Activated CD8-positive, alpha-beta memory T cell treated with anti-CD3 and anti-CD28 coated beads, Interleukin-2, amount 50 U/mL, for 4 hours (primary cell): ENCODE results near the gene ITGA3.
A peak's percentile ranks its signal among the peaks of the same experiment; 100 is the strongest.

Experiments used
- DNase-seq: peaks from one replicate; pipeline ENCODE4 v3.0.0-alpha.2; 2020

The ITGA3 gene

DNA sequence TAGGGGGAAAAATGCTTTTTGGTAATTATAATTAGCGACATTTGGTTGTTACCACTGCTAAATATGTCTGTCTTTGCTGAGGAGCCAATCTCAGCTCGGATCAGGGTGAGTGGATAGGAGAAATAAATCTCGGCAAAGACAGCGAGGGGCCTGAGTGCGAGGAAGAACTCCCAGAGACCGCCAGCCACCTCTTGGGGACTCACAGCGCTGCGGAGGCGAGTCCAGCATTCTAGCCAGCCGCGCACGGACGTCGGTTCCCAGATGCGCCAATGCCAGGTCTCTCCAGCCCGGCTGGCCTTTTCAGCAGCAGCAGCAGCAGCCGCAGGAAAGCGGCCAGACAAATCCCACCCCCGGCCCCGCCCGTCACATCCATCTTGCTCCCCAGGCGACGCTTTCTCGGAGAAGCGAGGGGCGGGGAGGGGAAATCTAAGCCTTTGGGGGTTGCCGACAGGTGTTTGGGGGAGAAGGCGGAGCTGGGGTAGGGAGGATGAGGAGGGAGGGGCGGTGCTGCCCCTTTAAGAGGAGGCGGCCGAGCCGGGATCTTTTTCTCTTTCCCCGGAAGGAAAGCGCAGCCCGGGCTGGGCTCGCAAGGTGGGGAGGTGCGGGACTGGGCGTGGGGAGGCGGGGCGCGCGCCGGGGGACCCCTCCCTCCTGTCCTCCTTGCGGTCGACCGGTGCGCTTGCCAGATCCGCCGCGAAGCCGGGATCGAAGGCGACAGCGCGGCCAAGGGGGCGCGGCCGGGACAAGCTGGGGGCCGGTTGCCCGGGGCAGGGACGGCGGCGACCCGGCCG, at the start of gene ITGA3:
Gene ITGA3, plus strand, starts transcription at position 685 of the 791 bp plus-strand sequence. CDS start 330 bp downstream, outside the sequence.
- peak; percentile 60 for DNase-seq

DNA sequence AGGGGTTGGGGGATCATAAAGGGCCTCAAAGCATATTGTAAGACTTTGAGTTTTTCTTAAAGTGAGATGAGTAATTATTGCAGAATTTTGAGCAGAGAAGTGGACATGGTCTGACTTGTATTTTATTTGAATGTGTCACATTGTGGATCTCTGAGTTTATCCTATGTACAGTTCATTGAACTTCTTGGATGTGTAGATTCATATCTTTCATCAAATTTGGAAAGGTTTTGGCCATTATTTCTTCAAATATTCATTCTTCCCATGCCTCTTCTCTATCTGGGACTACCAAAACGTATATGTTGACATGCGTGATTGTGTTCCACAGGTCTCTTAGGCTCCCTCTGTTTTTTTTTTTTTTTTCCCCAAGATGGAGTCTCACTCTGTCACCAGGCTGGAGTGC, 46.6 kb upstream of the ITGA3 start:
- no peak for DNase-seq

DNA sequence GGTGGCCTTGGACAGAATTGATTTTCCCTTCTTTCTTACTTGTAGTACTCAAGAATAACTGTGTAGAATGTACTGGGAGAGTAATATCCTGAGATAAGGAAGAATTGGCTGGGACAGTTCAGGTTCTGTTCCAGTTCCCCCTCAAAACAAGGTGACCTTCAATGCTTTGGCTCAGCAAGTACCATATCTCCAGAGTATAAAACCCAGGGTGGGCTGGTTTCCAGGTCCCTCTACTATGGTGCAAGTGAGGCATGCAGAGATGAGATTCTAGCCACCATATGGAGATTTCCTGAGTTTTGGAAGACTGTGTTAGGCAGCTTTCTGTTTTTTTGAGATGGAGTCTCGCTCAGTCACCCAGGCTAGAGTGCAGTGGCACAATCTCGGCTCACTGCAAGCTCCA, 42.8 kb upstream of the ITGA3 start:
- no peak for DNase-seq

DNA sequence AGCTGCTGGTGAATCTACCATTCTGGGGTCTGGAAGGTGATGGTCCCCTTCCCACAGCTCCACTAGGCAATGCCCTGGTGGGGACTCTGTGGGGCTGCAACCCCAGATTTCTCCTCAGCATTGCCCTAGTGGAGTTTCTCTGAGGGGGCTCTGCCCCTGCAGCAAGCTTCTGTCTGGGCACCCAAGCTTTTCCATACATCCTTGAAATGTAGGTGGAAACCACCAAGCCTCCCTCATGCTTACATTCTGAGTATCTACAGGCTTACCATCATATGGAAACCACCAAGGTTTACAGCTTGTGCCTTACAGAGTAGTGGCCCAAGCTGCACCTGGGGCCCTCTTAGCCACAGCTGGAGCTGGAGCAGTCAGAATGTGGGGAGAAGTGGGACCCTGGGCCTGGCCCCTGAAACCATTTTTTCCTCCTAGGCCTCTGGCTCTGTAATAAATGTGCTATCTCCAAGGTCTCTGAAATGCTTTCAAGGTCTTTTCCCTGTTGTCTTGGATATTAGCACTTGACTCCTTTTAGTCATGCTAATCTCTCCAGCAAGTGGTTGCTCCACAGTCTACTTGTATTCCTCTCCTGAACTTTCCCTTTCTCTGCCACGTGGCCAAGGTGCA, 41.3 kb upstream of the ITGA3 start:
- no peak for DNase-seq

DNA sequence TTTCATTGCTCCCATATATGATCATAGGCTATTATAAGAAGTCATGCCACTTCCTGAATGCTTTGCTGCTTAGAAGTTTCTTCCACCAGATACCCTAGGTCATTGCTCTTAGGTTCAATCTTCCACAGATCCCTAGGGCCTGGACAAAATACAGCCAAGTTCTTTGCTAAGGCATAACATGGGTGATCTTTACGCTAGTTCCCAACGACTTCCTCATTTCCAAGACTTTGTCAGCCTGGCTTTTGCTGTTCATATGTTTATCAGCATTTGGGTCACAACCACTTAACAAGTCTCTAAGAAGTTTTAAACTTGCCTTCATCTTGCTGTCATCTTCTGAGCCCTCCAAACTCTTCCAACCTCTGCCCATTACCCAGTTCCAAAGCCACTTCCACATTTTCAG, 40.8 kb upstream of the ITGA3 start:
- DNase-seq, result no peak

DNA sequence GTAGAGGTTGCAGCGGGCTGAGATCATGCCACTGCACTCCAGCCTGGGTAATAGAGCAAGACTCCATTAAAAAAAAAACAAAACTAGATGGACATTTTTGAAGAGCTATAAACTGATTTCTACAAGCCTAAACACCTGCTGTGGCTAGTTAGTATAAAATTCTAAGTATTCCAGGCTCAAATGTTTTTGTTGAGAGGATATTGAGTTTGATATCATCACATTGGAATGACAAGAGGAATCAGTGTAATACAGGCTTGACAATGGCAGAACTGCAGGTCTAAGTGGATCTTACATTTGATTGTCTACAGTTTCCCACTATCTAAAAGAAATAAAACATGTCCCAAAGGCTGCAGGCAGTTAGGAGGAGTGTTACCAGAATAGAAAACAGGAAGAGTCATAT, 37.0 kb upstream of the ITGA3 start:
- DNase-seq, result no peak

DNA sequence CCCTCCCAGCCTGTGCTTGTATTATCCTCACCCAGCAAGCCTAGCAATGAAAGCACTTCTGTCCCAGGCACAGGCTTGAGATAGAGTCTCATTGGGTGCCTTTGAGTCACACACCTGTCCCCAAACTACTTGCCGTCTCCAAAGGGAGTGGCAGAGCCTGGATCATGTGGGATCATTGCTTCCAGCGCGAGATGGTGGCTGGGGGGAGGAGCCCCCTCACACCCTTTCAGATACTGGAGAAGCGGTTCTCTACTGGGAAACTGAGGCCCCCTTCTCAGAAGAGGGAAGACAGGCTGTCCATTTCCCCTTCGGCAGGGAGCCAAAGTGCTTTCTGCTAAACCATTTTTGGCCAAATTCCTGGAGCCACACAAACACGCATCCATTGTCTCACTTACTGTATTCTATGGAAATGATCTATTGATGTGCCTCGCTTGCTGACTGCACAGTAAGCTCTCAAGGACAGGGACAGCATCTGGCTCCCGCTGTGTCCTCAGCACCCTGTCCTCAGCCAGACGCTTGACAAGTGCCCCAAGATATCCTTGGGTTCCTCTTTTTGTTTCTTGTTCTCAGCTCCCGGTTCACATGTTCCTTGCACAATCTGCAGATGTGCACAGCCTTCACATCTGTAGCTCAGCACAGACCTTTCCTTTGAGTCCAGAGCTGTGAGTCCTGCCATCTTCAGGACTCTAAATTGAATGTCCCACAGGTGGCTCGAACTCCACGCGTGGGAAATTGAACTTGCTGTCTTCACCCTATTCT, 34.9 kb upstream of the ITGA3 start:
- no peak for DNase-seq

DNA sequence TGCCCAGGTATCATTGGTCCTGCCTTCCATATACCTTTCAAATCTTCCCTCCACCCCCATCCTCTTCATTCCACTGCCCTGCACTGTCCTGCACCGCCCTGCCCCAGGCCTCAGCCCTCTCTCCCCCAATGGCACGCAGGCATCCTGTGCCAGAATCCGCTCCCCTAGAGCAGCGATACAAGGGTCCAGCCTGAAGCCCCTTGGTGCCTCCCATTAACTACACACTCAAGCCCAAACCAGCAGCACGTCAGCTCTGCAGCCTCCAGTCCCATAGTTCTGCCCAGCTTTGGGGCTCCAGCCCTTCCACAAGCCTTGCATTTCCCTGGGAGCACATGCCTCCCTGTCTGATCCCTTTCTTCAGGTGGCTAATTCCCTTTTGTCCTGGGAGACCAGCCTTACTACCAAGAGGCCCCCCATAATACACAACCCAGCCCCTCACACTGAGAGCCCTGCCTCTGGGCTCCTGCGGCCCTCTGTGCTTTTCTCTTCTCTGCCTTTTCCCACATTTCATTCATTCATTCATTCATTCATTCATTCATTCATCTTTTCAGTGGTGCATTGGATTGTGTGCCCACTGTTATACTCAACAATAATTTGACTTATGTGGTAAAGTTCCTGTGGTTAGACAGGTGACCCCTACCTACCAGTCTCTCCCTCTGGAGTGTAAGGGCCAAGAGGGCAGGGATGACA, 34.1 kb upstream of the ITGA3 start:
- DNase-seq, result no peak

DNA sequence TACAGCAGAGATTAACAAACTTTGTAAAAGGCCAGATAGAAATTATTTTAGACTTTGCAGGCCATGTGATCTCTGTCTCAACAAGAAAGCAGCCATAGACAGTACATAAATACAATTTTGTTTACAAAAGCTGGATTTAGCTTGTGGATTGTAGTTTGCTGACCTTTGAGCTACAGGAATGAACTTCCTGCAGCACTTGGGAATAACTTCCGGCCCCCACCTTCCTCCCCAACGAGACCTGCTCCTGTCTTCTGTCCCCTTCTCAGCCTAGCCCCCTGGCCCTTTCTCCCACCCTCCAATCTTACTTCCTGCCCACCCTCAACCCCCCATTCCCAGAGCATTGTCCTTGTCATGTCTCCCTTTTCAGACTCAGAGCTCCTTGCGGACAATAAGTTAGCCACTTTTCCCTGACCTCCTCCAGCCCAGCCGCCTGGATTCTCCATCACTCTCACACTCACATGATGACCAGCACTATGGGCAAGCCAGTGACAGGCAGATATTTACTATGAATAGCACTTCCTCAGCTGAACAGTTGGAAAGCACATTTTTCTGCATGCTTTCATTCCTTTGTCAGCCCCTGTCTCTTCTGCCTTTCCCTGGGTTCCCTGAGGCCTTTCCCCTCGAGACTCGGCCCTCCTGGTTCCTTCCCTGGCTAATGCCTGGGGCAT, 33.3 kb upstream of the ITGA3 start:
- no peak for DNase-seq

DNA sequence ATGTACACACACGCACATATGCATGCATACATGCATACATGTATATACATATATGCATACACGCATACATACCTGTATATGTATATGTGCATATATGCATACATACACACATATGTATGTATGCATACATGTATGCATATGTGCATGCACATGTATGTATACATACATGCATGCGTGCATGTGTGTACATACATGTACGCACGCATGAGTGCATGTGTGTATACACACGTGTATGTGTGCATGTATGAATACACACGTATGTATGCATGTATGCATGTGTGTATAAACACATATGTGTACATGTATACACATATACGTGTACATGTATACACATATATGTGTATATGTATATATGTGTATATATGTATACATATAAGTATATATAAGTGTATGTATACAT, 32.4 kb upstream of the ITGA3 start:
- no peak for DNase-seq

DNA sequence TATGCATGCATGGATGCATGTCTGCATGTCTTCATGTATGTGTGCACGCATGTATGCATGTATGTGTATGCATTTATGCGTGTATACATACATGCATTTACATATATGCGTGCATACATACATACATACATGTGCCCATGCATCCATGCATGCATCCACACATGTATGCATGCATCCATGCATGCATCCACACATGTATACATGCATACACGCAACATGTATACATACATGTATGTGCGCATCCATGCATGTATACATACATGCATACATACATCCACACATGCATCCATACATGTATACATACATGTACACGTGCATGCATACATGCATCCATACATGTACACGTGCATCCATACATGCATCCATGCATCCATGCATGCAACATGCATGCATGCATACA, 31.1 kb upstream of the ITGA3 start:
- DNase-seq, result no peak

DNA sequence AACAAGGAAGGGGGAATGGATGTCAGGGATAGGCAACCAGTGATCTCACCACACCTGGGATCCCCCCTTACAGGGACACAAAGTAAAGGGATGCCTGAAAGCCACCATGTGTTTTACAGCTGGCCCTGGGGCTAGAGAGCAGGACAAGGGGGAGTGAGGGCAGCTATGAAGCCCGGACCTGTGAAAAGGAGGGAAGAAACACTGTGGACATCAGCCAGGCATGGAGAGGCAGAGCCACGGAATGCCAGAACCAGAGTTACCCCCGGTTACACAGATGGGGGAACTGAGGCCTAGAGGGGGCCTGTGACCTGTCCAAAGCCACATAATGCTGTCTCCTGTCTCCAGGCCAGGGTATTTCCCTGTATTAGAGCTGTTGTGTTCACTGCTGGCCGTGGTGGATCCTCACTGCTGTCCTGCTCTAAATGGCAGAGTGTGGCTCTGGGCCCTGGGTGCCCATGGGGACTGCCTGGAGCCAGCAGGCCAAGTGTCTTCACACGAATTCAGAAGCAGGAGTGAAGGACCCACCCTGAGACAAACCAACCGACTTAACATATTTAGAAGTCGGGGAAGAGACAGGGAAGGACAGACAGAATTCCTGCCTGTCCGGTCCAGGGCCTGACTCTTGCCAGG, 29.7 kb upstream of the ITGA3 start:
- DNase-seq, result no peak

DNA sequence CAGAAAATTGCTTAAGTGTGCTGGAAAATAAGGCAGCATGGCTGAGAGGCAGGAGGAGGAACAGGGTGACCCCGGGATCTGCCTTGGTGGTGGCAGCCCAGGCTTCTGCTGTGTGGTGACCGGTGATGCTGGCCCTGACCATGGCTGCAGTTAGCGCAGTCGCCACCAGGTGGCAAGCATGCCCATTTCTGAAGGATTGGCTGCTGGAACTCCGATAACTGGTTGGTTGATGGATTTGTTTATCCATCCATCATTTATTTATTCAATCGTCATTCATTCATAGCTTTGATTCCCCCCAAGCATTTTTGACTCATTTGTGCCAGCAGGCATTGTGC, 29.1 kb upstream of the ITGA3 start:
- peak; percentile 83 for DNase-seq

DNA sequence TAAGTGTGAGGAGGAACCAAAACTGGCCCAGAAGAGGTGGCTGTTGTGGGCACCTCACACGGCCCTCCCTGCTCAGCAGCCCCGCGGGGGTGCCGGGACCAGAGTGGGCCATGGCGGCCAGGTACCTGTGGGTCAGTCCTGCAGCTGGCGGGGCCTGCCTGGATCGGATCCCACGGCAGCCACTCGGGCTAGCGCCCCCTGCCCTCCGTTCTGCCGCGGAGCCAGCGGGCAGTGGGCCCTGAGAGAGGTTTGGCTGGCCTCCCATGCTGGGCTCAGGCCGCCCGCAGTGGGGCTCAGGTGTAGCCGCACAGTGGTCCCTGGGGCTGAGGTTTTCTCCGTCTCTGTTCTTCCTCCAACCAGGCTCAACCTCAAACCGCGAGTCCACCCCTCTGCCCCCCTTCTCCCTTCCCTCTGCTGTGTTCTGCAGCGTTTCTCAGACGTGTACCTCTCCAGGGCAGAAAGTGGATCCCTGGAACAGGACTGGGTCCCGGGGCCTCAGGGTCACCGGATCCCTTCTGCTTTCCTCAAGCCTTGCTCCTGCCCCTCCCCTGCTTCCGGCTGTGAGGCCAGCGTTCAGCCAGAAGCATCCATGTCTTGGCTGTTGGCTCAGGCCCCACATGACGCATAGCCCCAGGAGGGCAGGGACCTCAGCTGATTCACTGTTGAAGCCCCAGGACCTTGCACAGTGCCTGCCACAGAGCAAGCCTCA, 28.6 kb upstream of the ITGA3 start:
- no peak for DNase-seq

DNA sequence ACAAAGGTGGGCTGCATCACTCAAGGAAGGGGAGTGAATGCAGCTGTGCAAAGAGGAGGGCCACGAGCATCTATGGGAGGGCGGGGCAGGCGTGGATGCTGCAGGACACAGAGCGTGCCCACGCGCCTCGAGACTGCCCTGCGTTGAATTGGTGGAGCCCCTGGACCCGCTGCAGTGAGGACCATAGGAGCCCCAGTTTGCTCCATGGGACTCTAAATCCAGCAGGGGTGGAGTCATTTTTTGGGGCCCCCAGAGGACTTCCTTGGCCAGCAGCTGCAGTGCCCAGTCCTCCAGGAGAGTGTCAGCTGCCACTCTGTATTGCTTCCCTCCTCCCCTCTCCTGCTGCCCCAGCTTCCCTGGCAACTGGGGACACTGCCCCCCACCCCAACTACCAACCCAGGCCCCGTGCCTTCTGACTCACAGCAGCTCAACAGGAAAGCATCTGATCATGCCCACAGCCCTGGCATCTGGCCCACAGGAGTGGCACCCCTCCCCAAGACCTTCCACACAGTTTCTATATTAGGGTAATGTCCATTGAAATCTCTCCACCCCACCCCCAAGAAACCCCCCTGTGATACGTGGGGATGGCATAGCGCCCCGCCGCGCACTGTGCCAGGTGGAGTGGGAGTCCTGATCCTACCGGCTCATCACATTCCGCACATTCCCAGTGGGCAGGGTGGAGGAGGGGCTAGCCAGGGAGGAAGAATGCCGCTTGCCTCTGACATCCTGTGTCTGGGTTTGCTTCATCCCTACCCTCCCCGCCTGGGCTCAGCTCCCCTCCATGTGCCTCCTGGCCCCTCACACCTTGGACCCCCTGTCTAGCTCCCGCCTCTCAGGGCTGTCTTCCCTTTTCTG, 27.8 kb upstream of the ITGA3 start:
- no peak for DNase-seq

DNA sequence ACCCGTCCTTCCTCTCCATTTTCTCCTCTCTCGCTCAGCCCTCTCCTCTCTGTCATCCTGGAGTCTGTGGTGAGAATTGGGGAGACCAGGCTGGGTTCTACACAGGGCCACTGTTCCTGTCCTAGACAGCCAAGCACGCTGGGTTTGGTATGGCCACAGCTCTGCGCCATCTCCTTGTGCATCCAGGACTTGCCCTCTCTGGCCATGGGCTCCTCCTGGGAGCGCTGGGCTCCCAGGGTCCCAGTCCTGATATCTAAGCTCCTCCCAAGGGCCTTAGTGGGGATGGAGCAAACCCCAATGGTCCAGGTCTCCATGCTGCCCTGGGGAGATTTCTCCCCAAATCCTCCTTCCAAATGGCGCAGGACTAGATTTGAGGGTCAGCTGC, 27.2 kb upstream of the ITGA3 start:
- no peak for DNase-seq

DNA sequence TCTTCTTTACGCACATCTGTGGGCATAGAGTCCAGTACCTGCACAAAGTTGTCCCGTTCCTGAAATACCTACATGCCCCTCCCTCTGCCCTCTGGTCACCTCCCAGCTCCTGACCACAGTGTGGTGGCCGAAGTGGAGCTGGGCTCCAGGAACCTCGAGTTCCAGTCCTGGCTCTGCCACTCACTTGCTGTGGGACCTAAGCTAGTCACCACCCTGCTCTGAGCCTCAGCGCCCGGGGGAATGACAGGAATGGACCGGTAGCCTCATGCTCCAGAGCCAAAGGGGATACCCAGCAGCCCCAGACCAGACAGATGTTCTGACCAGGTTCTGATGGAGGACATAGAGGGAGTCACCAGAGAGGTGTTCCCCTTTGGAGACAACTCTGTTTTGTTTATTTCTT, 26.7 kb upstream of the ITGA3 start:
- DNase-seq, result no peak

DNA sequence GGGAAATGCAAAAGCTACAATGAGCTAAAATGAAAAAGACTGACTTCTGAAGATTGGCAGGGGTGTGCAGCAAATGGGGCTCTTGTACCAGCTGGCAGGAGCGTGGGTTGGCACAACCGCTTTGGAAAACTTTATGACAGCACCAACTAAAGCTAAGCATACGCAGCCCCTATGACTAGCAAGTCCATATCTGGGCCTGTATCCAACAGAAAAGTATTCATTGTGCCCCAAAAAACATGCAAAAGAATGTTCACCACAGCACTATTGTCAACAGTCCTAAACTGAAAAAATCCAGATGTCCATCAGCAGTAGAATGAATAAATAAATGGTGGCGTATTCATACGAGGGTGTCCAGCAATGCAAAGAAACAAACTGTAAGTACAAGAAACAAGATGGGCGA, 22.6 kb upstream of the ITGA3 start:
- DNase-seq, result no peak

DNA sequence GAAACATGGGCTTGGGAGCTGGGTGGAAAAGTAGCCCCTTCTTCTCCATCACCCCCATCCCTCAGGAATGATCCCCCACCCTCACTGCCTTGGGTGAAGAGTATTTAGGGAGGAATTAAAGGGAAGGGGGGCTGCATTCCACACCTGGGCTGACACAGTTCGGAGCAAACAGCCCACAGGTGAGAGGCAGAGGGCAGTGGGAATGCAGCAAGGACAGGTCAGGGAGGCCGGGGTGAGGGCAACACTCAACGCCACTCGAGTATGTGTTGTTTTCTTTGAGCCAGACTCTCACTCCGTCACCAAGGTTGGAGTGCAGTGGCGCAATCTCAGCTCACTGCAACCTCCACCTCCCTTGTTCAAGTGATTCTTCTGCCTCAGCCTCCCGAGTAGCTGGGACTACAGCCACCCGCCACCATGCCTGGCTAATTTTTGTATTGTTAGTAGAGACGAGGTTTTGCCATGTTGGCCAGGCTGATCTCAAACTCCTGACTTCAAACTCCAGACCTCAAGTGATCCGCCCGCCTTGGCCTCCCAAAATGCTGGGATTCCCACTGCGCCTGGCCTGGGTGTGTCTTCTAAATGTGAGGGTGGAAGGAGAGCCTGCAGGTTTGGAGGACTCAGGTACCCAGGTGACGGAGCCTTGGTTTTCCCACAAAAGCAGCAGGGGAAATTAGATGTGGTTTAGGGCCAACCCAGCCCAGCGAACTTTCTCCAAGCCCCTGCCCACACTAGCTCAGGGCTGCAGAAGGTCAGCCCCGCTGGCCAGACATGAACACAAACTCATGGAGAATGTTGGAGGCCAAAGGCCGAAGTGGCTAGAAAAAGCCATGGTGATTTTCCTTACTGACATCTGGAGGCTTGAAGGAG, 21.2 kb upstream of the ITGA3 start:
- DNase-seq, result no peak

DNA sequence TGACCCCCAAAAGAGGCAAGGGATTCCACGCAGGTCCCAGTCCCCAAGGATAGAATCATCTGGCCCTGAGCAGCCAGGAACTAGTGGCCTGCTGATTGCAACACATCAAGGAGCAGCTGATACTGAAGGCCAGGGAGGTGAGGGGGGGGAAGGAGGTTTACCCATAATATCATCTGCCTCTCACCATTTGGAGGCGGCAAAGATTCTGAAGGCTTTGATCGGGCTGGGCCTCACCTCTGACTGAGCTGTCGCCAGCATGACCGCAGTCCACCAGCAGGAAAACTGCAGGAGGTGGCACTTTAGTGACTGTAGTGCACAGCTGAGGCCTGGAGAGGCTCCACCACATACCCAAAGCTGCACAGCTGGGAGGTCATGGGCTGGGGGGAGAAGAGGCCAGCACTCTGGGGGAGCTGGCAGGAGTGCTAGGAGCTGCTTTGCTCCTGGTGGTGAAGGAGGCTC, 20.5 kb upstream of the ITGA3 start:
- no peak for DNase-seq
